WTC11 (cell line): ENCODE measurements around the gene CHI3L1. TPM values are rescaled to one million over a fixed set of nuclear protein-coding genes. Genes with fewer than 3 reads are reported as not detected.

ENCODE experiments used
- ATAC-seq: fragments of 200-7000 bp; cut with Tn5 transposase; 2 replicates; pipeline ENCODE4 v1.10.0; 2021; ENCODE audit warnings: mild to moderate bottlenecking, moderate library complexity
- CTCF ChIA-PET: fragments of 300-600 bp; sonication (Branson Sonifier 250); formaldehyde crosslinking; loops from one replicate; lab custom pipeline; 2021; ENCODE audit warnings: antibody characterized with exemption; lab: Charles Lee
- POLR2A ChIA-PET: fragments of 350-600 bp; sonication (Branson Sonifier 250); formaldehyde crosslinking; loops from one replicate; lab custom pipeline; 2021; ENCODE audit warnings: antibody characterized with exemption; lab: Charles Lee
- DNase-seq: peaks from one replicate; pipeline ENCODE4 v3.0.0; 2021; ENCODE audit warnings: low spot score
- H3K27ac Mint-ChIP-seq: 2 replicates; pipeline ENCODE4 v1.8.0; 2021; ENCODE audit warnings: mixed read lengths
- H3K27me3 Mint-ChIP-seq: 2 replicates; pipeline ENCODE4 v1.8.0; 2021; ENCODE audit warnings: low read depth, mild to moderate bottlenecking, moderate library complexity, mixed read lengths
- H3K36me3 Mint-ChIP-seq: 2 replicates; pipeline ENCODE4 v1.8.0; 2021; ENCODE audit warnings: mixed read lengths
- H3K4me1 Mint-ChIP-seq: 2 replicates; pipeline ENCODE4 v1.8.0; 2022; ENCODE audit warnings: mixed read lengths
- H3K4me3 Mint-ChIP-seq: 2 replicates; pipeline ENCODE4 v1.8.0; 2021; ENCODE audit warnings: mild to moderate bottlenecking, moderate library complexity, mixed read lengths
- H3K9me3 Mint-ChIP-seq: 2 replicates; pipeline ENCODE4 v1.8.0; 2021; ENCODE audit warnings: mixed read lengths
- ATF1 ChIP-seq: sonication (generic); formaldehyde crosslinking; IDR thresholded peaks from 2 replicates; pipeline ENCODE4 v1.8.1; 2023; ENCODE audit warnings: mild to moderate bottlenecking, moderate library complexity, missing genetic modification reagents
- CREM ChIP-seq: sonication (generic); formaldehyde crosslinking; IDR thresholded peaks from 2 replicates; pipeline ENCODE4 v1.8.1; 2022; ENCODE audit warnings: mild to moderate bottlenecking, missing genetic modification reagents, moderate library complexity
- ETV6 ChIP-seq: sonication (generic); formaldehyde crosslinking; IDR thresholded peaks from 2 replicates; pipeline ENCODE4 v1.8.1; 2022; ENCODE audit warnings: mild to moderate bottlenecking, missing genetic modification reagents
- GTF2I ChIP-seq: fragments of 250-450 bp; sonication (Bioruptor Pico); conservative IDR thresholded peaks from 2 replicates; pipeline ENCODE4 v1.4.0; 2021; ENCODE audit warnings: mild to moderate bottlenecking
- IRF2 ChIP-seq: sonication (generic); formaldehyde crosslinking; IDR thresholded peaks from 2 replicates; pipeline ENCODE4 v1.8.0; 2022; ENCODE audit warnings: low read depth, missing genetic modification reagents, borderline replicate concordance
- MAX ChIP-seq: sonication (generic); formaldehyde crosslinking; IDR thresholded peaks from 2 replicates; pipeline ENCODE4 v1.8.0; 2022; ENCODE audit warnings: mild to moderate bottlenecking, missing genetic modification reagents
- MLX ChIP-seq: sonication (generic); formaldehyde crosslinking; IDR thresholded peaks from 2 replicates; pipeline ENCODE4 v1.8.1; 2023; ENCODE audit warnings: mild to moderate bottlenecking, missing genetic modification reagents, moderate library complexity
- NR1H2 ChIP-seq: sonication (generic); formaldehyde crosslinking; IDR thresholded peaks from 2 replicates; pipeline ENCODE4 v1.9.0; 2021; ENCODE audit warnings: mild to moderate bottlenecking, moderate library complexity, missing genetic modification reagents
- PRRX2 ChIP-seq: fragments of 250-450 bp; sonication (Bioruptor Pico); IDR thresholded peaks from 2 replicates; pipeline ENCODE4 v1.8.0; 2021; ENCODE audit warnings: mild to moderate bottlenecking
- RELA ChIP-seq: sonication (generic); formaldehyde crosslinking; IDR thresholded peaks from 2 replicates; pipeline ENCODE4 v1.8.1; 2022; ENCODE audit warnings: missing genetic modification reagents, mild to moderate bottlenecking, borderline replicate concordance
- TEAD1 ChIP-seq: sonication (generic); formaldehyde crosslinking; IDR thresholded peaks from 2 replicates; pipeline ENCODE4 v1.8.0; 2022; ENCODE audit warnings: mild to moderate bottlenecking, missing genetic modification reagents
- TP53 ChIP-seq: sonication (generic); formaldehyde crosslinking; IDR thresholded peaks from 2 replicates; pipeline ENCODE4 v1.8.1; 2023; ENCODE audit warnings: mild to moderate bottlenecking, missing genetic modification reagents
- USF2 ChIP-seq: sonication (generic); formaldehyde crosslinking; IDR thresholded peaks from 2 replicates; pipeline ENCODE4 v1.8.1; 2023; ENCODE audit warnings: mild to moderate bottlenecking, missing genetic modification reagents, moderate library complexity
- ZMAT4 ChIP-seq: fragments of 250-450 bp; sonication (Bioruptor Pico); IDR thresholded peaks from 2 replicates; pipeline ENCODE4 v1.9.0; 2021; ENCODE audit warnings: mild to moderate bottlenecking
- ZNF396 ChIP-seq: fragments of 250-450 bp; sonication (Bioruptor Pico); IDR thresholded peaks from 2 replicates; pipeline ENCODE4 v1.8.0; 2021; ENCODE audit warnings: mild to moderate bottlenecking, moderate library complexity, borderline replicate concordance
- ZNF423 ChIP-seq: fragments of 250-450 bp; sonication (Bioruptor Pico); IDR thresholded peaks from 2 replicates; pipeline ENCODE4 v2.1.2; 2022; ENCODE audit warnings: mild to moderate bottlenecking, moderate library complexity
- ZNF512 ChIP-seq: sonication (generic); formaldehyde crosslinking; IDR thresholded peaks from 2 replicates; pipeline ENCODE4 v1.8.1; 2022; ENCODE audit warnings: missing genetic modification reagents, borderline replicate concordance
- total RNA-seq: library from RNA; stranded (reverse); gene quantifications from 3 replicates; pipeline ENCODE4 v1.2.3, GENCODE V29; 2021
- TF ChIP-seq, protein P1 (sequence below): fragments of 250-450 bp; sonication (Bioruptor Pico); conservative IDR thresholded peaks from 2 replicates; pipeline ENCODE4 v1.9.0; 2021; ENCODE audit warnings: mild to moderate bottlenecking
- TF ChIP-seq, protein P2 (sequence below): sonication (generic); formaldehyde crosslinking; conservative IDR thresholded peaks from 2 replicates; pipeline ENCODE4 v1.8.1; 2022; ENCODE audit warnings: mild to moderate bottlenecking, missing genetic modification reagents
- TF ChIP-seq, protein P3 (sequence below): fragments of 250-450 bp; sonication (Bioruptor Pico); IDR thresholded peaks from 2 replicates; pipeline ENCODE4 v1.9.0; 2021; ENCODE audit warnings: mild to moderate bottlenecking

CHI3L1 gene
- total RNA-seq, 1 experiment from 2014 or later, result 0.24 TPM

- Mint-ChIP-seq H3K36me3 (no peaks in the 10 kb centered on the region), H3K27ac (no peak overlapping the region), H3K4me1 (peaks cover 11% of the 10 kb centered on the region), H3K9me3 (no peaks in the 10 kb centered on the region), H3K4me3 (no peak overlapping the region), H3K27me3 (no peaks in the 10 kb centered on the region)
- CTCF ChIA-PET, result interaction anchor here (1.1 to 6.1 kb wide), 7 partner anchors 37 to 139 kb away, joined by 3 to 30 read pairs (median 9); no protein-coding TSS in a partner anchor
- no peak for DNase-seq
- no peak for ATAC-seq
- no peak for TF ChIP-seq ZNF512
- no peak for TF ChIP-seq TP53 (CRISPR knock-in tag)
- no peak for TF ChIP-seq ETV6 (CRISPR knock-in tag)
- TF ChIP-seq ZNF396 (CRISPR knock-in tag), result no peak
- no peak for TF ChIP-seq NR1H2
- TF ChIP-seq, protein P1, sequence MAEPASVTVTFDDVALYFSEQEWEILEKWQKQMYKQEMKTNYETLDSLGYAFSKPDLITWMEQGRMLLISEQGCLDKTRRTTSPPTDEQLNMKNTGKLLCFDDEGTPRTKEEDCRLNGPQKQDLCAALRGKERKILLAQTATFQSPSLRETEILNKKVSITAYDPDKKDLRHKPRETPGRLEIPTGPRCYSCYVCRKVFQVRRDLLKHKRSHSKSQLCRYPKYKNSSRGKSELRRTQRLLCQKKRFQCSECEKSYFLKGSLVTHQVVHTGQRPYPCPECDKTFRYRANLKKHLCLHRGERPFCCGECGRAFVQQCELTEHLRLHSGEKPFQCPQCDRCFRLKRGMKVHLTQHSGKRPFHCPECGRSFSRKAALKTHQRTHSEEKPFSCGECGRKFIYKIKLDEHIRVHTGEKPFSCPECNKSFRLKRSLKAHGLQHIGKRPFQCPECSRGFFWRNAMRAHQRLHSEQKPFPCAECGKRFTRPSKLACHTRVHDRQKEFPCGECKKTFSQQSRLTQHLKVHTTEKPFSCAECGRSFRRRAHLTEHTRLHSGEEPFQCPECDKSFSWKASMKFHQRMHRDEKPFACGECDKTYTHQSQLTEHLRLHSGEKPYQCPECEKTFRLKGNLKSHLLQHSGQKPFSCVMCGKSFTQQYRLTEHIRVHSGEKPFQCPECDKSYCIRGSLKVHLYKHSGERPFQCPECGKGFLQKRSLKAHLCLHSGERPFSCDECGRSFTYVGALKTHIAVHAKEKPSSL (CRISPR knock-in tag), result no peak
- POLR2A ChIA-PET, result no interaction called here
Measured at GRCh38 chr1:203178821-203179666, 7.5 kb downstream of the CHI3L1 start.

DNA sequence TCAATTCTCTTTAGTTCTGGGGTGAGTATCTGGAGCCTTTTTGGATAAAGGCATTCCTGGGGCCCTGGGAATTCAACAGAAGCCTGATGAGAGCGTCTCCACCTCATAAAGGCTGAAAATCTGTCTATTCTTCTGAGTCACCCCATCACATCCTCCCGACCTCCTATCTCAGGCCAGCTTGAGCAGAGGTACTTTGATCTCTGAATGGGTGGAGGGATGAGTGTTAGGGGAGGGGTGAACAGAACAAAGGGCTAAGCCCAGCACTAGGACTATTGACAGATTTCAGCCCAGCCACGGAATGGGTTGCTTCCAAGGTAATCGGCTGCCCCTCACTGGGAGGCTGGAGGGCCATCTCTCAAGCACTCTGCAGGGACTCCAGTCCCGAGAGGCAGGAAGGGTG, 8.4 kb downstream of the CHI3L1 start:
- Mint-ChIP-seq H3K36me3 (no peaks in the 10 kb centered on the region), H3K4me3 (no peak overlapping the region), H3K27ac (no peak overlapping the region), H3K27me3 (no peaks in the 10 kb centered on the region), H3K4me1 (peaks cover 18% of the 10 kb centered on the region), H3K9me3 (no peaks in the 10 kb centered on the region)
- ChIA-PET CTCF (interaction anchor here (1.2 to 6.1 kb wide), 5 partner anchors 38 to 138 kb away, joined by 3 to 30 read pairs (median 14); no protein-coding TSS in a partner anchor), POLR2A (no interaction called here)
- no peak for DNase-seq
- TF ChIP-seq, protein P2, sequence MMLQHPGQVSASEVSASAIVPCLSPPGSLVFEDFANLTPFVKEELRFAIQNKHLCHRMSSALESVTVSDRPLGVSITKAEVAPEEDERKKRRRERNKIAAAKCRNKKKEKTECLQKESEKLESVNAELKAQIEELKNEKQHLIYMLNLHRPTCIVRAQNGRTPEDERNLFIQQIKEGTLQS (CRISPR knock-in tag), result no peak
- TF ChIP-seq, protein P3, sequence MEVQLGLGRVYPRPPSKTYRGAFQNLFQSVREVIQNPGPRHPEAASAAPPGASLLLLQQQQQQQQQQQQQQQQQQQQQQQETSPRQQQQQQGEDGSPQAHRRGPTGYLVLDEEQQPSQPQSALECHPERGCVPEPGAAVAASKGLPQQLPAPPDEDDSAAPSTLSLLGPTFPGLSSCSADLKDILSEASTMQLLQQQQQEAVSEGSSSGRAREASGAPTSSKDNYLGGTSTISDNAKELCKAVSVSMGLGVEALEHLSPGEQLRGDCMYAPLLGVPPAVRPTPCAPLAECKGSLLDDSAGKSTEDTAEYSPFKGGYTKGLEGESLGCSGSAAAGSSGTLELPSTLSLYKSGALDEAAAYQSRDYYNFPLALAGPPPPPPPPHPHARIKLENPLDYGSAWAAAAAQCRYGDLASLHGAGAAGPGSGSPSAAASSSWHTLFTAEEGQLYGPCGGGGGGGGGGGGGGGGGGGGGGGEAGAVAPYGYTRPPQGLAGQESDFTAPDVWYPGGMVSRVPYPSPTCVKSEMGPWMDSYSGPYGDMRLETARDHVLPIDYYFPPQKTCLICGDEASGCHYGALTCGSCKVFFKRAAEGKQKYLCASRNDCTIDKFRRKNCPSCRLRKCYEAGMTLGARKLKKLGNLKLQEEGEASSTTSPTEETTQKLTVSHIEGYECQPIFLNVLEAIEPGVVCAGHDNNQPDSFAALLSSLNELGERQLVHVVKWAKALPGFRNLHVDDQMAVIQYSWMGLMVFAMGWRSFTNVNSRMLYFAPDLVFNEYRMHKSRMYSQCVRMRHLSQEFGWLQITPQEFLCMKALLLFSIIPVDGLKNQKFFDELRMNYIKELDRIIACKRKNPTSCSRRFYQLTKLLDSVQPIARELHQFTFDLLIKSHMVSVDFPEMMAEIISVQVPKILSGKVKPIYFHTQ (CRISPR knock-in tag), result no peak
- TF ChIP-seq MLX (no peak), ATF1 (CRISPR knock-in tag) (no peak), ZNF423 (CRISPR knock-in tag) (no peak), GTF2I (CRISPR knock-in tag) (no peak), IRF2 (CRISPR knock-in tag) (no peak), TEAD1 (CRISPR knock-in tag) (no peak), MAX (CRISPR knock-in tag) (no peak), RELA (CRISPR knock-in tag) (no peak), PRRX2 (no peak), USF2 (CRISPR knock-in tag) (no peak), CREM (CRISPR knock-in tag) (no peak), ZMAT4 (CRISPR knock-in tag) (no peak)
- ATAC-seq, result peak; percentile 59
